Mesodermal cell (in vitro differentiated cells): Measurements from ENCODE around the gene STK38L.
A peak's percentile ranks its signal among the peaks of the same experiment; 100 is the strongest.

Experiments
- H3K27ac ChIP-seq: 2 replicates; pipeline ENCODE4 v1.7.0; 2013; ENCODE audit warnings: mild to moderate bottlenecking, low read depth, low read length, moderate library complexity; ENCODE audit not compliant: severe bottlenecking
- H3K36me3 ChIP-seq: 2 replicates; pipeline ENCODE4 v1.7.1; 2013; ENCODE audit warnings: mild to moderate bottlenecking, low read length, moderate library complexity; ENCODE audit not compliant: control insufficient read depth, insufficient read depth
- H3K4me1 ChIP-seq: one replicate; pipeline ENCODE4 v1.7.1; 2013; ENCODE audit warnings: mild to moderate bottlenecking, low read length; ENCODE audit not compliant: insufficient read depth, control insufficient read depth, poor library complexity, severe bottlenecking
- H3K4me3 ChIP-seq: 2 replicates; pipeline ENCODE4 v1.7.0; 2013; ENCODE audit warnings: low read length, control low read depth, mild to moderate bottlenecking; ENCODE audit not compliant: insufficient read depth, poor library complexity, severe bottlenecking; ENCODE audit errors: extremely low read depth
- H3K9me3 ChIP-seq: 2 replicates; pipeline ENCODE4 v1.7.1; 2013; ENCODE audit warnings: mild to moderate bottlenecking, low read length, moderate library complexity; ENCODE audit not compliant: control insufficient read depth
- WGBS, 2 experiments: methylation state at CpG; one replicate each; pipeline ENCODE4 v1.1.5; 2013; ENCODE audit warnings: missing lambda C conversion rate in 2 of 2; ENCODE audit not compliant: insufficient coverage in 2 of 2; 5-methylcytosine and 5-hydroxymethylcytosine counted together

Gene STK38L

GRCh38 chr12:27279826-27280225 is 35.7 kb downstream of the STK38L start:
- H3K4me1 ChIP-seq: peaks cover 13% of the 10 kb centered on the region
- H3K27ac ChIP-seq: no peak overlapping the region
- no peak overlapping the region for H3K4me3 ChIP-seq
- H3K9me3 ChIP-seq: no peaks in the 10 kb centered on the region
- no peaks in the 10 kb centered on the region for H3K36me3 ChIP-seq
- WGBS, 2 experiments: no CpG with 5 or more reads among the region's 2 CpGs

GRCh38 chr12:27280412-27280811 is 36.3 kb downstream of the STK38L start:
- H3K36me3 ChIP-seq: no peaks in the 10 kb centered on the region
- H3K9me3 ChIP-seq: no peaks in the 10 kb centered on the region
- H3K27ac ChIP-seq: no peak overlapping the region
- H3K4me3 ChIP-seq: no peak overlapping the region
- 82 to 100% methylated on average over 1 to 3 of the region's 5 CpGs for WGBS, 2 experiments
- H3K4me1 ChIP-seq: peaks cover 19% of the 10 kb centered on the region

- Histone ChIP-seq H3K27ac (no peak overlapping the region), H3K4me3 (no peak overlapping the region), H3K9me3 (no peaks in the 10 kb centered on the region), H3K4me1 (peaks cover 22% of the 10 kb centered on the region), H3K36me3 (no peaks in the 10 kb centered on the region)
- WGBS, 2 experiments: 80 to 90% methylated on average over 1 to 2 of the region's 2 CpGs
These were observed 38.7 kb downstream of the STK38L start for GRCh38 chr12:27282754-27283153.

GRCh38 chr12:27284021-27284420 is 39.9 kb downstream of the STK38L start:
- Histone ChIP-seq H3K9me3 (no peaks in the 10 kb centered on the region), H3K36me3 (no peaks in the 10 kb centered on the region), H3K27ac (peak overlapping the region; percentile 7), H3K4me3 (no peak overlapping the region), H3K4me1 (peaks cover 20% of the 10 kb centered on the region)
- WGBS, 2 experiments: 93 to 97% methylated on average over 3 of the region's 3 CpGs

GRCh38 chr12:27284751-27285150 is 40.7 kb downstream of the STK38L start:
- H3K36me3 ChIP-seq: no peaks in the 10 kb centered on the region
- H3K4me3 ChIP-seq: no peak overlapping the region
- 80 to 83% methylated on average over 1 of the region's 2 CpGs for WGBS, 2 experiments
- H3K27ac ChIP-seq: peak overlapping the region; percentile 68
- no peaks in the 10 kb centered on the region for H3K9me3 ChIP-seq
- peaks cover 20% of the 10 kb centered on the region for H3K4me1 ChIP-seq

GRCh38 chr12:27285403-27285802 is 41.3 kb downstream of the STK38L start:
- no peaks in the 10 kb centered on the region for H3K36me3 ChIP-seq
- H3K4me3 ChIP-seq: no peak overlapping the region
- peaks cover 16% of the 10 kb centered on the region for H3K4me1 ChIP-seq
- H3K27ac ChIP-seq: peak overlapping the region; percentile 68
- no peaks in the 10 kb centered on the region for H3K9me3 ChIP-seq
- no CpG with 5 or more reads among the region's 1 CpG for WGBS, 2 experiments

- Histone ChIP-seq H3K9me3 (no peaks in the 10 kb centered on the region), H3K27ac (no peak overlapping the region)
- WGBS, 2 experiments: no CpG with 5 or more reads among the region's 3 CpGs
These were observed 45.3 kb downstream of the STK38L start for GRCh38 chr12:27289414-27289813.

GRCh38 chr12:27290501-27291168 is 46.5 kb downstream of the STK38L start:
- WGBS, 2 experiments: 52 to 78% methylated on average over 3 of the region's 4 CpGs
- H3K36me3 ChIP-seq: no peaks in the 10 kb centered on the region
- H3K9me3 ChIP-seq: no peaks in the 10 kb centered on the region
- no peak overlapping the region for H3K27ac ChIP-seq
- H3K4me1 ChIP-seq: peaks cover 20% of the 10 kb centered on the region
- no peak overlapping the region for H3K4me3 ChIP-seq

More at GRCh38 chr12:27289414-27289813, 45.3 kb downstream of the STK38L start:
- peaks cover 29% of the 10 kb centered on the region for H3K4me1 ChIP-seq
- H3K4me3 ChIP-seq: no peak overlapping the region
- no peaks in the 10 kb centered on the region for H3K36me3 ChIP-seq

GRCh38 chr12:27291862-27292261 is 47.8 kb downstream of the STK38L start:
- H3K27ac ChIP-seq: no peak overlapping the region

GRCh38 chr12:27292718-27293117 is 48.6 kb downstream of the STK38L start:
- peaks cover 1% of the 10 kb centered on the region for H3K36me3 ChIP-seq
- WGBS, 2 experiments: 89 to 100% methylated on average over 1 of the region's 2 CpGs

More at GRCh38 chr12:27291862-27292261, 47.8 kb downstream of the STK38L start:
- 13% methylated on average over 1 of the region's 1 CpG; no CpG with 5 or more reads in 1 of the 2 experiments for WGBS, 2 experiments
- Histone ChIP-seq H3K4me1 (peaks cover 15% of the 10 kb centered on the region), H3K4me3 (no peak overlapping the region), H3K36me3 (no peaks in the 10 kb centered on the region), H3K9me3 (no peaks in the 10 kb centered on the region)

GRCh38 chr12:27293463-27293862 is 49.4 kb downstream of the STK38L start:
- no peaks in the 10 kb centered on the region for H3K9me3 ChIP-seq
- H3K4me3 ChIP-seq: no peak overlapping the region
- H3K4me1 ChIP-seq: peaks cover 15% of the 10 kb centered on the region
- H3K36me3 ChIP-seq: peaks cover 9% of the 10 kb centered on the region
- WGBS, 2 experiments: 90 to 93% methylated on average over 3 of the region's 3 CpGs
- H3K27ac ChIP-seq: no peak overlapping the region

More at GRCh38 chr12:27292718-27293117, 48.6 kb downstream of the STK38L start:
- Histone ChIP-seq H3K9me3 (no peaks in the 10 kb centered on the region), H3K4me3 (no peak overlapping the region), H3K27ac (no peak overlapping the region), H3K4me1 (peaks cover 15% of the 10 kb centered on the region)
